HG02623 (cell line): ENCODE results near the gene MAST4.

ENCODE experiments used
- ATAC-seq: cut with Tn5 transposase; IDR thresholded peaks from one replicate; pipeline ENCODE4 v1.9.1; 2021; ENCODE audit warnings: moderate library complexity; ENCODE audit not compliant: unreplicated experiment

MAST4 gene

GRCh38 chr5:67058998-67059743, 463.0 kb downstream of the MAST4 start:
- no peak for ATAC-seq

GRCh38 chr5:67059744-67060490, 463.7 kb downstream of the MAST4 start:
- ATAC-seq: no peak

GRCh38 chr5:67061511-67061910, 465.3 kb downstream of the MAST4 start:
- no peak for ATAC-seq

- ATAC-seq: no peak
Observed at GRCh38 chr5:67063055-67063454, 466.9 kb downstream of the MAST4 start.

GRCh38 chr5:67063791-67064190, 467.6 kb downstream of the MAST4 start:
- no peak for ATAC-seq

GRCh38 chr5:67065237-67065636, 469.0 kb downstream of the MAST4 start:
- no peak for ATAC-seq

- no peak for ATAC-seq
Observed at GRCh38 chr5:67065696-67066095, 469.5 kb downstream of the MAST4 start.

- no peak for ATAC-seq
Observed at GRCh38 chr5:67066815-67067214, 470.6 kb downstream of the MAST4 start.

- no peak for ATAC-seq
Observed at GRCh38 chr5:67073045-67073680, 477.0 kb downstream of the MAST4 start.

- no peak for ATAC-seq
Observed at GRCh38 chr5:67077296-67077695, 481.1 kb downstream of the MAST4 start.

GRCh38 chr5:67081261-67081660, 485.1 kb downstream of the MAST4 start:
- no peak for ATAC-seq

GRCh38 chr5:67082941-67083340, 486.7 kb downstream of the MAST4 start:
- no peak for ATAC-seq

GRCh38 chr5:67085616-67086015, 489.4 kb downstream of the MAST4 start:
- no peak for ATAC-seq

GRCh38 chr5:67089200-67089725, 493.1 kb downstream of the MAST4 start:
- ATAC-seq: no peak

GRCh38 chr5:67090040-67090439, 493.8 kb downstream of the MAST4 start:
- no peak for ATAC-seq

- no peak for ATAC-seq
Observed at GRCh38 chr5:67090593-67090992, 494.4 kb downstream of the MAST4 start.

- no peak for ATAC-seq
Observed at GRCh38 chr5:67092535-67092934, 496.3 kb downstream of the MAST4 start.

- no peak for ATAC-seq
Observed at GRCh38 chr5:67093279-67093678, 497.1 kb downstream of the MAST4 start.

- ATAC-seq: no peak
Observed at GRCh38 chr5:67094476-67095300, 498.5 kb downstream of the MAST4 start.

- no peak for ATAC-seq
Observed at GRCh38 chr5:67095346-67096171, 499.4 kb downstream of the MAST4 start.
